ENCODE measurements around the gene SNAP25.

The SNAP25 gene

GRCh38 chr20:10268636-10269035 lies 50.0 kb downstream of the SNAP25 start:
- no peak for DNase-seq

DNA sequence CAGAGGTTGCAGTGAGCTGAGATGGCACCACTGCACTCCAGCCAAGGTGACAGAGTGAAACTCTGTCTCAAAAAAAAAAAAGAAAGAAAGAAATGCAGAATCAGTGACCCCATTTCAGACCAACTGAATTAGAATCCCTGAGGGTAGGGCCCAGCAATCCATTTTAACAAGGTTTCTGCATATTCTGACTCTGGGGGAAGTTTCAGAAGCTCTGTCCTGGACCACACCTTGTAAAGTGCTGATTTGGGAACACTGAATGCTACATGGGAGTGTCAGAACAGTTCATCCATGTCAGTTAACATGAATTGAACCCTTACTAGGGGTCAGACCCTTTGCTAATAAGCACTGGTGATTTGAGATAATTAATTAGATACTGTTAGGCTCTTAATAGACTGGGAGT lies 52.0 kb downstream of the SNAP25 start:
- no peak for DNase-seq

DNA sequence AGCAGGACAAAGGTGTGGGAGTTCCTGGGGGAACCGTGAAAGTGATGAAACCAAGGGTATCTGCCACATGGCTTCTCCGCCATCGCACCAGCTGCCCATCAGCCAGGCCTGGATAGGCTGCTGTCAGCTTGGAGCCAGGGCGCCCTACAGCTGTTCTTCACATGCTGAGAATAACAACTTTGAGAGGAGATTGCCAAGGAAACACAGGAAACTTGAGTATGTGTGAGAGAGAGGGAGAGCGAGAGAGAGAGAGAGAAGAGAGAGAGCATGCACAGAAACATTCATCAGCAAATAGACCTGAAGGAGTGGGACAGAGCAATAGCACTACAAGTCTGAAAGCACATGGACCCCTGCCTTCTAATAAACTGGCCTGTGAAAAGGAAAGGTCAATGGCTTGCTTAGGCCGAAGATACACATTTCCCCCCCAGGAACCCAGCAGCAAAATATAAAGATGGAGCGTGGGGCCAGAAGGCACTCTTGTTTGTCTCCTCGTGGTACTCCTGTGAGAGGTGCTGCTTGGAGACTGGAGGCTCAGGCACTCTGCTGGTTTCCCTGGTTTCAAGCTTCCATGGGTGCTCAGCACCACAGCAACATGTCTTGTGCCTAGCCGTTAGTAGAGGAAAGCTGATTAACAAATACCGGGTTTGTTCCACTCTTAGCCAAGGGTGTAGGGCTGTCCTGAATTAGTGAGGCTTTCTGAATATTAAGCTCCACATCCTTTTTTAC lies 53.0 kb downstream of the SNAP25 start:
- DNase-seq: no peak

DNA sequence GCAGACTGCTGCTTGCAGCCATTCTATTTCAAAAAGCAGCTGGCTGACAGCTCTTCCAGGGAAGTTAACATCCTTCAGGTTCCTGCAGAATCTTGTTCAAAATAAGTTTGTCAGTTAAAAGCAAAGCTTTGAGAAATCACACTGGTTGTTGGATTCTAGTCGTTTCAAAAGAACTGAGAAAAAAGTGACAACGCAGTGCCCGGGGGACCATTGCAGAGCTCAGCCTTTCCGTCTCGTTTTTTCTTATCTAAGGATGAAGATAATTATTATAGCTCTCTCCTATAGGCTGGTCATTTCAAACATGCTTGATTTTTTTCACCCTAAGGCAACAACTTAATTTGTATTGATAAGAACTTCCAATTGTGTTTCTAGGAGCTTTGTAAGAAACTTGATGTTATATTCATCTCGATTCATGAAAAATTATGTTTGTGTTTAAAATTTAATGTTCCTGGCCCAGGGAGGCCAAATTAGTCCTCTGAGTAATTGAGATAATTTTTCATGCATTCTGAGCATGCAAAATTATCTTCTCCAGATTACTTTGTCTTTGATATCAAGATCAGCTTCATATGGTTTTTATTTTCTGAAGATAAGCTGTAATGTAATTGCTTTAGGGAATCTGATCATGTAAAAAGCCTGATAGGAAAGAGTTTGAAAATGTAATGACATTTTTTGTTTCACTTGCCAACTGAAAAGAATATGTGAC lies 58.4 kb downstream of the SNAP25 start:
- no peak for DNase-seq

- no peak for DNase-seq
Observed at GRCh38 chr20:10277616-10278015, 59.0 kb downstream of the SNAP25 start.

- no peak for DNase-seq
Observed at GRCh38 chr20:10278412-10278811, 59.8 kb downstream of the SNAP25 start.

GRCh38 chr20:10280018-10280908 lies 61.6 kb downstream of the SNAP25 start:
- no peak for DNase-seq

- DNase-seq: no peak
Observed at GRCh38 chr20:10281911-10282310, 63.3 kb downstream of the SNAP25 start.

DNA sequence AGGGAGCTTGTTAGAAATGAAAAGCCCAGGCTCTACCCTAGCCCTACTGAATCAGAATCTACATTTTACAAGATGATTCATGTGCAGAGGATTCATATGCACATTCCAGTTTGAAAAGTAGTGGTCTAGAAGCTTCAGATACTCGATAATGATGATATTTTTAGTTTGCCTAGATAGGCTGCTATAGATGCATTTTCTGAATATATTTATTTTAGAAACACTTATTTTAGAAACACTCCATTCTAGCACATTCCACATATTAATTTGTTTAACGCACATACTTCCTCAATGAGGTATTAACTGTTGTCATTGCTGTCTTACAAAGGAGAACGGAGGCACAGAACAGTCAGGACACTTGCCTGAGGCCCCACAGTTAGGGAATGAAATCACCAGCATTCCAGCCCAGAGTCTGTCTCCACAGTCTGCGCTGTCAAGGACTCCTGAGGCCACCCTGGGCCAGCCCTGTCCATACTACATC lies 64.4 kb downstream of the SNAP25 start:
- no peak for DNase-seq

- no peak for DNase-seq
Observed at GRCh38 chr20:10286356-10286755, 67.7 kb downstream of the SNAP25 start.

GRCh38 chr20:10288421-10288820 lies 69.8 kb downstream of the SNAP25 start:
- no peak for DNase-seq

- DNase-seq: no peak
Observed at GRCh38 chr20:10288954-10289646, 70.5 kb downstream of the SNAP25 start.

GRCh38 chr20:10291568-10292248 lies 73.1 kb downstream of the SNAP25 start:
- DNase-seq: no peak

GRCh38 chr20:10297223-10297622 lies 78.6 kb downstream of the SNAP25 start:
- DNase-seq: no peak

DNA sequence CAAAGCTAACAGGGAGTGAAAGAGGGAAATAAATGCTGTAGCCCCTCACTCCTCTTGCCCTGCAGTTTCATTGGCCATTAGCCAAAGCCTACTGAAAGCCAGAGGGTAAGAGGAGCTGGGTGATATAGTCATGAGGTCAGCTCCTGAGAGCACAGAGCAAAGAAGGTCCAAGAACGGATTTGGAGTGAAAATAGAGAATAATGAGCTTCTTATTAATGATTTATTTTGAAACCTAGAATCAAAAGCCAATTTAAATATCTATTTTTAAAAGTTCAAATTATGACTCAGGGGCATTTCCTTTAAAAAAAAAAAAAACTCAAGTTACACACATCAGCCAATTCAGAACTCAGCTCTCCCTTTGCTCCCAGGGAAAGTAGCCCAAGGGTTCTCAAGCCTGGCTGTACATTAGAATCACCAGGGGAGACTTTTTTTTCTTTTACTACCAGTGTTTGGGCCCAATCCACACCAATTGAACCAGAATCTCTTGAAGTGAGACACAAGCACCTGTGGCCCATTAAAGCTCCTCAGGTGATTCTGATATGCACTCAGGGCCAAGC lies 79.1 kb downstream of the SNAP25 start:
- DNase-seq: no peak

DNA sequence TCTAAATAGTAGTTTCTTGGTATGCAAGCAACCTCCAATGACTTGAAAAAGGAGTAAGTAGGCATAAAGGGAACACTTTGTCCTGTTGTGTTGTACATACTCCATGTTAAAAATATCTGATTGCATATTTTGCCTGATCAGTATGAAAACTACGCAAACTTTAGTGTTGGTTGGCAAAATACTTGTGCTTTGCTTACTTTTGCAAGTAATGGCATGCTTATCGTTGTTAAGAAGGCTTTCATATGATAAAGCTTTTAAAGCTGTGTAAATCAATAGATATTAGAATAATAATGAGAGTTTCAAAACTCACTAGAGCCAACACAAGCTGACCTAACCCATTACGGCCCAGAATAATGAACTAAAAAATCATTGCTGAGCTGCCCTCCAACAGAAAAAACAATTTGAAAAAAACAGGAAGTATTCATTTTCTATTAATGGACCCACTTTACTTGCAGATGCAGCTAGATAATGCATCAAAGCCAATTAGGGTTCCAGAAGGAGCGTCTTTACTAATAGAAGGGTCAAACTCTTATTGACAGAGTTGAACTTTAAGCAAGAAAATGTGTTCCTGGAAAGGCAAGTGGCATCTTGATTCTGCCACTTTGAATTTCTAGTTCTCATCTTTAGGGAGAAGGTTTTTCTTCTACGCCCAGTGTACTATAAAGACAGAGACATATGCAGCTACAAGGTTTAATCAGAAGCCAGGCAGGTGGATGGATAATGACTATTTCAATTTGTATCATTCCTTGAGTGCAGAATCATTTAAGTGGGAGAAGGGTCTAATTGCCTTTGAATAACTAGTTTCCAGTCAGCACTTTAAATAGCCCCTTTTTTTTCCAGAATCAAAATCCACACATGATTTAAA lies 82.2 kb downstream of the SNAP25 start:
- peak in 1 of 2 experiments; percentile 2 for DNase-seq

- DNase-seq: no peak
Observed at GRCh38 chr20:10303852-10304251, 85.2 kb downstream of the SNAP25 start.

GRCh38 chr20:10304471-10305046 lies 85.9 kb downstream of the SNAP25 start:
- no peak for DNase-seq

- DNase-seq: peak; percentile 49 to 66
Observed at GRCh38 chr20:10306440-10307358, 88.1 kb downstream of the SNAP25 start.

Data from Kasumi-1 (cell line).